Suprapubic skin (tissue), 4 donors: ENCODE results near the gene PDE4D.

Experiments
- EP300 ChIP-seq: sonication (generic); formaldehyde crosslinking; IDR thresholded peaks from one replicate; pipeline ENCODE4 v1.6.1; 2017; ENCODE audit warnings: antibody characterized with exemption
- POLR2A ChIP-seq, 2 donors: fragments of 450-650 bp; IDR thresholded peaks; one replicate each; pipeline ENCODE4 v1.6.1; 2017; ENCODE audit warnings: antibody characterized with exemption in 2 of 2, mild to moderate bottlenecking in 2 of 2, moderate library complexity in 2 of 2
- POLR2AphosphoS5 ChIP-seq, 3 donors: sonication (generic); formaldehyde crosslinking; IDR thresholded peaks; one replicate each; pipeline ENCODE4 v1.6.1; 2017; ENCODE audit warnings: antibody characterized with exemption in 3 of 3
- TF ChIP-seq, protein P1 (sequence below), 2 donors: fragments of 200-600 bp in 1 of 2; fragments of 450-650 bp in 1 of 2; sonication (generic) in 1 of 2; IDR thresholded peaks; one replicate each; pipeline ENCODE4 v1.5.1; 2016 to 2019; ENCODE audit warnings: antibody characterized with exemption in 2 of 2, mild to moderate bottlenecking in 1 of 2, moderate library complexity in 1 of 2

DNA sequence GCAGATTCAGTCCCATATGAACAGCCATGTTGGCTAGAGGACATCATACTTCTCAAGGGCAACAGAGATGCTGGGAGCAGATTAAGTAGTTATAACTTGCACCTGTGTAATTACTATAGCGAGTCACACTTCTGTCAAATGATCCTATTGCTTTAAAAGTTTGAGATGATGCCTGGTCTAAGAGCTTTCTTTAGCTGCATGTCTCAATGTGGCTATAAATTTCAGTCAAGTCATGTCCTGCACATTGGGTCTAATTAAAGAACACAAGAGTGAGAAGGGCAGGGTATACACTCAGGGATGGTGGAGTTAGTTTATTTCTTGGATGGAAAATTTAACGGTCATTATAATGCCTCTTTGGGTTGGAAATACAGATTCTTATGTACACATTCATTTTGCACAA, 753.4 kb downstream of the PDE4D start:
- no peak for TF ChIP-seq POLR2A (IDR thresholded peaks at IDR 0.05)
- TF ChIP-seq, protein P1, sequence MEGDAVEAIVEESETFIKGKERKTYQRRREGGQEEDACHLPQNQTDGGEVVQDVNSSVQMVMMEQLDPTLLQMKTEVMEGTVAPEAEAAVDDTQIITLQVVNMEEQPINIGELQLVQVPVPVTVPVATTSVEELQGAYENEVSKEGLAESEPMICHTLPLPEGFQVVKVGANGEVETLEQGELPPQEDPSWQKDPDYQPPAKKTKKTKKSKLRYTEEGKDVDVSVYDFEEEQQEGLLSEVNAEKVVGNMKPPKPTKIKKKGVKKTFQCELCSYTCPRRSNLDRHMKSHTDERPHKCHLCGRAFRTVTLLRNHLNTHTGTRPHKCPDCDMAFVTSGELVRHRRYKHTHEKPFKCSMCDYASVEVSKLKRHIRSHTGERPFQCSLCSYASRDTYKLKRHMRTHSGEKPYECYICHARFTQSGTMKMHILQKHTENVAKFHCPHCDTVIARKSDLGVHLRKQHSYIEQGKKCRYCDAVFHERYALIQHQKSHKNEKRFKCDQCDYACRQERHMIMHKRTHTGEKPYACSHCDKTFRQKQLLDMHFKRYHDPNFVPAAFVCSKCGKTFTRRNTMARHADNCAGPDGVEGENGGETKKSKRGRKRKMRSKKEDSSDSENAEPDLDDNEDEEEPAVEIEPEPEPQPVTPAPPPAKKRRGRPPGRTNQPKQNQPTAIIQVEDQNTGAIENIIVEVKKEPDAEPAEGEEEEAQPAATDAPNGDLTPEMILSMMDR (IDR thresholded peaks at IDR 0.05) = no peak
- TF ChIP-seq EP300 = no peak
- no peak for TF ChIP-seq POLR2AphosphoS5 (IDR thresholded peaks at IDR 0.05)
